Posterior vena cava (tissue), 2 donors: ENCODE measurements around the gene KDM2A. TPM values are rescaled to one million over a fixed set of nuclear protein-coding genes. Genes with fewer than 3 reads are reported as not detected.
A peak's percentile ranks its signal among the peaks of the same experiment; 100 is the strongest.

ENCODE experiments used
- DNase-seq: peaks from one replicate; pipeline ENCODE4 v3.0.0-alpha.2; 2020; ENCODE audit warnings: low spot score
- intact Hi-C, 2 donors: fragments of 100-400 bp; cut with DNase I; formaldehyde crosslinking; loops; one replicate each; pipeline versions ENCODE4 v1.14.1 to v1.14.2; 2022 to 2023
- total RNA-seq, 2 donors: library from RNA; stranded (reverse); fragmentation: NEBNext Ultra II Directional; extraction: Animal tissue kit (Norgen Biotek cat#: 25700); gene quantifications; one replicate each; pipeline ENCODE4 v1.2.1, GENCODE V29; 2021
- donor health status: DM: yes; HTN: yes; CAD: no.
- donor health status: DM: yes; HTN: yes; CAD: no.

The KDM2A gene
- total RNA-seq, 2 donors from 2014 or later, result 55.3 to 58.3 TPM

GRCh38 chr11:67303835-67304411, 184.9 kb downstream of the KDM2A start:
- DNase-seq, result peak; percentile 81
- intact Hi-C loops, result no loop called here

- intact Hi-C loops, result no loop called here
- DNase-seq, result peak; percentile 71
These were observed 185.5 kb downstream of the KDM2A start for GRCh38 chr11:67304511-67305113.

GRCh38 chr11:67306769-67307544, 187.9 kb downstream of the KDM2A start:
- intact Hi-C loops, result no loop called here
- DNase-seq, result peak; percentile 52

GRCh38 chr11:67307545-67308001, 188.5 kb downstream of the KDM2A start:
- peak; percentile 71 for DNase-seq
- intact Hi-C loops, result no loop called here

Other genes with a start within 250 kb of the KDM2A start
- 10 to 100 TPM in 1 of 2 donors, 1 to 10 TPM in 1; 5.5 to 11.6 TPM for gene PC, start 160.9 kb upstream of the KDM2A start, total RNA-seq
- not detected for gene C11orf86, start 144.0 kb upstream of the KDM2A start, total RNA-seq
- gene SYT12, start 96.1 kb upstream of the KDM2A start, total RNA-seq, result under 1 TPM; 0.37 to 0.67 TPM
- 10 to 100 TPM; 12.5 to 18.0 TPM for gene RHOD, start 62.4 kb upstream of the KDM2A start, total RNA-seq
- 10 to 100 TPM; 50.4 to 58.2 TPM for gene GRK2, start 147.2 kb downstream of the KDM2A start, total RNA-seq
- gene ANKRD13D, start 170.0 kb downstream of the KDM2A start, total RNA-seq, result 10 to 100 TPM; 40.7 to 42.8 TPM
- gene SSH3, start 184.3 kb downstream of the KDM2A start, total RNA-seq, result 10 to 100 TPM; 23.5 to 26.2 TPM
- gene POLD4, start 234.3 kb downstream of the KDM2A start, total RNA-seq, result 10 to 100 TPM; 56.1 to 60.9 TPM